Mucosa of stomach (tissue), 1 donor: Measurements from ENCODE around the gene KRTAP9-2.
"Not testable (repeated sequence)": the region's sequence is repeated elsewhere in the genome, so short reads cannot be mapped to it uniquely, and the experiment has no call there.

ENCODE experiments used
- H3K27me3 ChIP-seq: one replicate; pipeline ENCODE4 v1.7.0; 2013; ENCODE audit warnings: mild to moderate bottlenecking, low read length; ENCODE audit not compliant: control insufficient read depth, insufficient read depth
- H3K36me3 ChIP-seq: one replicate; pipeline ENCODE4 v1.7.0; 2013; ENCODE audit warnings: low read length; ENCODE audit not compliant: control insufficient read depth, insufficient read depth
- H3K4me1 ChIP-seq: one replicate; pipeline ENCODE4 v1.7.0; 2013; ENCODE audit warnings: mild to moderate bottlenecking, low read length; ENCODE audit not compliant: control insufficient read depth, insufficient read depth
- H3K4me3 ChIP-seq: one replicate; pipeline ENCODE4 v1.7.0; 2013; ENCODE audit warnings: low read length
- H3K9ac ChIP-seq: one replicate; pipeline ENCODE4 v1.7.0; 2013; ENCODE audit warnings: mild to moderate bottlenecking, low read length, moderate library complexity
- H3K9me3 ChIP-seq: one replicate; pipeline ENCODE4 v1.7.0; 2013; ENCODE audit warnings: mild to moderate bottlenecking, low read length, moderate library complexity; ENCODE audit not compliant: control insufficient read depth
- donor health status: Pancreatic carcinoma.

KRTAP9-2 gene

DNA sequence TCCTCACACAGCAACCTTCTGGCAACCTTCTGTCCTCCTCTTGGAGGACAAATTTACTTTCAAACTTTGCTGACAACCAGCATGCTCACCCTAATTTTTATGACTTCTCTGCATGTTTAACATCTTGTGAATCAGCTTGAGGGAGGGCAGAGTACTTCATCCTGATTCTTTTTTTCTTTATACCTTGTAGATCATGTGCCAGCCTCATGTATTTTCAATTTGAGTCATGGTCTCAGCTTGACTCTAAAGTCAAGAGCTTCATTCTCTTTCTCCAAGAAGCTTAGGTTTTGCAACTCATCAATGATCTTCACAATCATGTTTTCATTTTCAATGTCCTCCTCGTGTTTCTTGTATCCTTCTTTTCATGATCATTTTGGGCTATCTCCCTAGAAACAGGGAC, 45.4 kb downstream of the KRTAP9-2 start:
- Histone ChIP-seq H3K36me3 (no peaks in the 10 kb centered on the region), H3K9ac (no peak overlapping the region), H3K9me3 (no peaks in the 10 kb centered on the region), H3K4me1 (no peaks in the 10 kb centered on the region), H3K4me3 (no peak overlapping the region), H3K27me3 (peaks cover 7% of the 10 kb centered on the region)

DNA sequence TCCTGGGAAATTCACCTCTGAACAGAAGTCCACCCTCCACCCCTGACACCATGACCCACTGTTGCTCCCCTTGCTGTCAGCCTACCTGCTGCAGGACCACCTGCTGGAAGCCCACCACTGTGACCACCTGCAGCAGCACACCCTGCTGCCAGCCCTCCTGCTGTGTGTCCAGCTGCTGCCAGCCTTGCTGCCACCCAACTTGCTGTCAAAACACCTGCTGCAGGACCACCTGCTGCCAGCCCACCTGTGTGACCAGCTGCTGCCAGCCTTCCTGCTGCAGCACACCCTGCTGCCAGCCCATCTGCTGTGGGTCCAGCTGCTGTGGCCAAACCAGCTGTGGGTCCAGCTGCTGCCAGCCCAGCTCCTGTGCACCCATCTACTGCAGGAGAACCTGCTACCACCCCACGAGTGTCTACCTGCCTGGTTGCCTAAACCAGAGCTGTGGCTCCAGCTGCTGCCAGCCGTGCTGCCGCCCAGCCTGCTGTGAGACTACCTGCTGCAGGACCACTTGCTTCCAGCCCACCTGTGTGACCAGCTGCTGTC, 49.3 kb downstream of the KRTAP9-2 start, which contains the start of gene KRTAP9-7:
KRTAP9-7 (plus strand) TSS at position 51 of the 543 bp plus-strand sequence; CDS start at position 51, 0 bp downstream.
- H3K9me3 ChIP-seq, H3K9ac ChIP-seq, H3K4me1 ChIP-seq, H3K36me3 ChIP-seq, H3K4me3 ChIP-seq, H3K27me3 ChIP-seq: not testable (repeated sequence)
